GM18520 (cell line): ENCODE data around the gene PANK4.
A peak's percentile ranks its signal among the peaks of the same experiment; 100 is the strongest.
"Not testable (repeated sequence)": the region's sequence is repeated elsewhere in the genome, so short reads cannot be mapped to it uniquely, and the experiment has no call there.

Experiments
- ATAC-seq: cut with Tn5 transposase; IDR thresholded peaks from one replicate; pipeline ENCODE4 v1.9.1; 2021; ENCODE audit not compliant: unreplicated experiment

PANK4 gene

DNA sequence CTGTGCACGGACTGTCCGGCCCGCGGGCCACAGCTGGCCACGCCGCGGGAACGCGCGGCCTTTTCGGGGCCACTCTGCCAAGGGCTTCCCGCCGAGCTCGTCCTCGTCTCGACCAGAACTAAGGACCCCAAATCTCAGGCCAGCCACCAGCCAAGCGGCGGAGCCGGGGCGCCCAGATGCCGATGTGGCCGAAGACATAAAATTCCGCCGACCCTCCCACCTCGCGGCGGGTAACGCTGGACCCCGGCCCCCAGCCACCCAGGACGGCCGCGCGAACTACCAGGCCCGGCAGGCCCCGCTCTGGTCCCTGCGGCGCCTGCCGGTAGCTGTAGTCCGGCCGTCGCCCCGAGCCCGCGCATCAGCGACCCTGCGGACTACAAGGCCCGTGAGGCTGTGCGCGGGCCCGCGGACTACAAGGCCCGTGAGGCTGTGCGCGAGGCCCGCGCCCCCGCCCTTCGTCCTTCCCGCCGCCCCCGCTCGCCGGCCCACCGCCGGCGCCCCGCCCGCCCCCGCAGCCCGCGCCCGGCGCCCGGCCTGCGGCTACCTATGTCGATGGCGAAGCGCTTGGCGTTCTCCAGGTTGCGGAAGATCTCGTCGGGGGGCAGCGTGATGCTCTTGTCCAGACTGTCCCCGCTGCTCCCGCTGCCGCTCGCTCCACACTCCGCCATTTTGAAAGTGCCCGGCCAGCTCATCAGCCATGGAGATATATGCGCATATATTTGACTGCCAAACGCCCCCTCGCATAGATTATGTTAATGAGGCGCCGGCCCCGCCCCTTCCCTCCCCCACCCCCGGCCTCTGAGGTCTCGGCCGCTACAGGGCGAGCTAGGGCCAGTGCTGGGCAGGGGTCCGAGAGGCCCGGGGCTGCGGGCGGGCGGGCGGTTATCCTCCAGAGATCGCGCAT, at the start of gene PANK4:
TSS of gene PANK4 (minus strand) at position 677 of the 904 bp plus-strand sequence. CDS start at position 668, 9 bp downstream.
- peak; percentile 69 for ATAC-seq

DNA sequence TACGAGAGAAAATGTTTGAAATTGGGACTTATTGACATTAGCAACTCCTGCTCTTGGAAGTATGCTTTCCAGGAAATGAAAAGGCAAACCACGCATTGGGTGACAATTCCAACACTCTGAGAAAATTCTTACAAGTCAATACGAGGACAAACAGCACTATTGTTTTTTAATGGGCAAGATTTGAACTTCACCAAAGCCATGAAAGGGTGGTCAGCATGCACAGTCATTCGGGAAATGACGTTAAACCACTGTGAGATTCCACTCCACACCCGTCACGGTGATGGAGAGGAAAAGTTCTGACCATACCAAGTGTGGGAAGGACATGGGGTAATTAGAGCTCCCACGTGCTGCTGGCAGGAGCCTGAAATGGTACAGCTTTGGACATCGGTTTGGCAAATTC, 48.0 kb upstream of the PANK4 start:
- no peak for ATAC-seq

DNA sequence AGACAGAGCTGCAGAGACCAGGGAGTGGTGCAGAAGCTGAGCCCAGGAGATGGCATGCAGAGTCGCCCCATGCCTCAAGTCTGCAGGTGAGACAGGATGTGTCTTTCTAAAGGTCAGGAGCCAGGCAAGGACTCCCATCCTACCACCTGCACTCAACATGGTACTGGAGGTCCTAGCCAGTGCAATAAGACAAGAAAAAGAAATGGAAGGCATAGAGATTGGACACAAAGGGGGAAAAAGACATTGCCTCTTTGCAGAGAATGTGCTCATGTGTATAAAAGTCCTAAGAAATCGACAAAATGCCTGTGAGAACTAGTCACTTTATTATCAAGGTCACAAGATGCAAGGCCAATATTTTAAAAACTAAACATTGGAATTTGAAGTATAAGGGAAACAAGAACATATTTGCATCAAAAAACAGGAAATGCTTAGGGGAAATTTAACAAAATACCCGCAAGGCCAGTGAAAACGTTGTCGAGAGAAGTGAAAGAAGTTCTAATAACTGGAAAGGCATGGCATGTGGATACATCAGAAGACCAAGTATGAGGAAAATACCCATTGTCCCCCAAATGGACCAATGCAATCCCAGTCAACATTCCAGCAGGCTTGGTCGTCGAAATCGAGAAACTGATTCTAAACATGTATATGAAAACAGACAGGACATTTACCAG, 47.0 kb upstream of the PANK4 start:
- no peak for ATAC-seq

DNA sequence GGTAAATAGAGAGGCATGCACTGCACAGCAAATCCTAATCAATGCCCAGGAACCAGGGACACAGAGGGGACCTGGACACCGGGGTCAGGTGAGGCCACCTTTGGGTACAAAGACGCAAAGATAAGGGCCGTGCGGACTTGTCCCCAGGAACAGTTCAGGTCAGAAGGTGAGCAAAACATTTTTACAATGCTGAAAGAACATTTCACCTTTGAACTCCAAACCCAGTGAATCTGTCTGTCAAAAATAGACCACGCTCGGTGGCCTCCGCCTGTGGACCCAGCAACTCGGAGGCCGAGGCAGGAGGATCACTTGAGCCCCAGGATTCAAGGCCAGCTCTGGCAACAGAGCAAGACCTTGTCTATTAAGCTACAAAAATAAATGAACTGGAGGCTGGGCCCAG, 45.0 kb upstream of the PANK4 start:
- ATAC-seq, result no peak

DNA sequence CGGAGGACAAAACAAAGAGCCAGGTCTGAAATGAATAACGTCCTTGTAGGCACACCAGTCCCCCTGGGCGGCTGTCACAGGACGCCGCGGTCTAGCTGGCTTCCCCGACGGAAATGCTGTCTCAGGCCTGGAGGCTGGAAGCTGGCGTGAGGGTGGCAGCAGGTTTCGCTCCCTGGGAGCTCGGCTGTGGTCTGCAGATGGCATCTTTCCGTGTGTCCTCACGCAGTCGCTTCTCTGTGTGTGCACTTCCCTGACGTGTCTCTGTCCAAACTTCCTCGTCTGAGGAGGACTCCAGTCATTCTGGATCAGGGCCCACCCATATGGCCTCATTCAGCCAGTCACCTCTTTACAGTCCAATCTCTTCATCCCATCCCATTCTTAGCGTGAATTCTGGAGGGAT, 43.9 kb upstream of the PANK4 start:
- no peak for ATAC-seq

DNA sequence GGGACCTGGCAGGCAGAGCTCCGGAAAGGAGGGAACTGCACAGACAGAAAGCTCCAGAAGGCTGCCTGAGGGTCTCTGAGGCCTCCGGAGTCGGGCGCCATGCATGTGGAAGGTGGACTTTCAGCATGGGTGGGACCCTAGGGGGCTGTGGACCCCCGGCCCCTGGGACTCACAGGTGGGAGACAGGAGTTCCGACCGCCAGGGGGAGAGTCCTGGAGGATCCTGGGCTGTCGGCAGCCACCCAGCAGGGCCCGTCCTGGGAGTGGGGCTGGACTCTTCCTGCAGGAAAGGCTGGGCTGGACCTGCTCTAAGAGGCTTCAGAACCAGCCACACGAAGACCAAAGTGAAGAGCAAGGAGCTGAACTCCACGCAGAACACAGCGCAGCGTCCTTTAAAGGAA, 43.3 kb upstream of the PANK4 start:
- ATAC-seq, result not testable (repeated sequence)

DNA sequence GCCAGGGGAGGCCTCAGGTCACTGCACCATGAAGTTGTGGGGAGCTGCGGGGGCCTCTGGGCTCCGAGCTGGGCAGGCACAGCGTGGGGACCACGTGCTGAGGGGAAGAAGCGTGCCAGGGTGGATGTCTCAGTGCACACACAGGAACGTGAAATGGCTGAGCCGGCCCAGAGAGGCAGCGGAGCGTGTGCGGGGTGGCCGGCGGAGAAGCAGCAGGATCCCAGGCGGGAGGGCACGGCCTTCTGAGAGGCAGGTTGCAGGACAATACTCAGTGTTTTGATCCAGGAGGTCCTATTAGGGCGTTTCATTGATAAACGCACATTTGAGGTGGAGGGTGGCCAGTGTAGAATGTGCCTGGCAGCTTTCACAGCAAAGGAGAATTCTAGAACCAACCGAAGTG, 42.7 kb upstream of the PANK4 start:
- ATAC-seq, result no peak

DNA sequence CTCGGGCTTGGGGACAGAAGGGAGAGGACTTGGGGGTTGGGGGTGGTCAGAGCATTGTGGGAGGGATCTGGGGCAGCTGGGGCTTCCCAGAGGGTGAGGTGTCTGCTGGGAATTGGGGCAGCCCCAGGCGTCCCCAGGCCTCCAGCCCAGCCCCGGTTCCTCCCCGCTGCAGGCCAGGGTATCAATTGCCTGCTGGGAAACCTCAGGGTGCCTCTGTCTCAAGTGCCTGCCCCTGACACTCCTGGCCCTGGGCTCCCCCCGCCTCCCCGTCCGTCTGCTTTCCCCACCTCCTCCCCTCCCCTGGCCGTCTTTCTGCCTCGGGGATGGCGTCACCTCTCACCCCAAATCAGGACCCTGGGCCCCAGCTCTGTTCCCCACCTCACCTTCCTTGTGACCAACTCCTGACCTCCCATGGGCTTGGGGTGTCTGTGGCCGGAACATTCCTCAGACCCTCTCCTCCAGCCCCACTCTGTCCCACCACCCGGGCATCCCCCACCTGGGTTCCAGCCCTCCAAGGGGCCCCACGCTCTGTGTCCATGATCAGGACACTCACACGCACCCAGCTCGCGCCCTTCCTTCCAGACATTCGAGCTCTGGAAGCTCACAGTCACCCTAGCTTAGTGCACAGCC, 41.9 kb upstream of the PANK4 start:
- ATAC-seq, result not testable (repeated sequence)

DNA sequence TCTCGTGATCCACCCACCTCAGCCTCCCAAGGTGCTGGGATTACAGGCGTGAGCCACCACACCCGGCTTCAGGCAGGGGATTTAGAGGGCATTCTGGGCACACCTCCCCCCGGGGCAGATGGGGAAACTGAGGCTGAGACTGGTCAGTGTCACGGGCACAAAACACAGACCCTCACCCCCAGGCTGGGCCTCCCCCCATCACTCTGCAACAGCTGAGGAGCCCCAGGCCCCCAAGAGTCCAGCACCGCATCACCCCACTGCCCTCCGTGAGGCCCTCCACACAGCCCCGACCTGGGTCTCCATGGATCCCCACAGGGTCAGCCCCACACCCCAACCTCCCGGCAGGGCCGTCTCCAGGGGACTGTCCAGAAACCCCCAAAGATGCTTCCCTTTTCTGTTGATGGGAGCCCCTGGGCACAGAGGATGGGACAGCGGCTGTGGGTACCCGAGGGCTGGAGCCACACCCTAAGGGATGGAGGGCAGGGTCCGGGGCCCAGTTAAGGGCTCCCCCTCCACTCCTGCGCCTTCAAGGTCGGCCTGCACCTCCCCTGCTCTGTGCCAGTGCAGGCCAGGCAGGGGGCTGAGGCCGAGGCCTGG, 40.8 kb upstream of the PANK4 start:
- no peak for ATAC-seq

DNA sequence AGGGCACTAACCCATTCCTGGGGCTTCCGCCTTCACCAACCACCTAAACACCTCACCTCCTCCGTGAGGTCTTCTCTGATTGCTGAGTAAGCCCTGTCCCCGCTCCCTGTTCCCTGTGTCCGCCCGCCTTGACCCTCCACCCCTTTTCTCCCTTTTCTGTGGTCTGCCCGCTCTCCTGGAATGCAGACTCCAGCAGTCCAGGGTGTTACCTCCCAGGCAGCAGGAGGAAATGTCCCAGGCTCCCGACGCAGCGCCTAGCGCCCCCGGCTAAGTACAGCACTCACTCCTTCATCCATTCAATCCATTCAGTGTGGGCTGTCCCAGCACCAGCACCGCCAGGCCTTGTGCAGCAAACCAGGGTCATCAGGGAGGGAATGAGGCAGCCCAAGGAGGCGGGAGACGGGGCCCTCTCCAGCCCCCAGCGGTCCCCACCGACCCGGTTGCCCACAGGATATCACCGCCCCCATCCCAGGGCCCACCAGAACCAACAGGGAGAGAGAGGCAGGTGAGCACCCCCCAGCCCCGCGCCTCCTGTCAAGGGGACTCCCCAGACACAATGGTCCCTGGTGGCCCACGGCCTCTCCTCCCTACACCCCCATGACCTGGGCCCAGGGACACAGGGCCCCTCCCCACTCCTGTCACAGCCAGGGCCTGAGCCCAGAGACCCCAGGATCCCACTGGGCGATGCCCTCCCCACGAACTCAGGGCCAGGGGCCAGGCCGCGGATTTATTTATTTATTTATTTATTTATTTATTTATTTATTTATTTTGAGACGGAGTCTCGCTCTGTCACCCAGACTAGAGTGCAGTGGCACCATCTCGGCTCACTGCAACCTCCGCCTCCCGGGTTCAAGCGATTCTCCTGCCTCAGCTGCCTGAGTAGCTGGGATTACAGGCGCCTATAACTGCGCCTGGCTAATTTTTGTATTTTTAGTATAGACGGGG, 40.0 kb upstream of the PANK4 start:
- ATAC-seq, result no peak

DNA sequence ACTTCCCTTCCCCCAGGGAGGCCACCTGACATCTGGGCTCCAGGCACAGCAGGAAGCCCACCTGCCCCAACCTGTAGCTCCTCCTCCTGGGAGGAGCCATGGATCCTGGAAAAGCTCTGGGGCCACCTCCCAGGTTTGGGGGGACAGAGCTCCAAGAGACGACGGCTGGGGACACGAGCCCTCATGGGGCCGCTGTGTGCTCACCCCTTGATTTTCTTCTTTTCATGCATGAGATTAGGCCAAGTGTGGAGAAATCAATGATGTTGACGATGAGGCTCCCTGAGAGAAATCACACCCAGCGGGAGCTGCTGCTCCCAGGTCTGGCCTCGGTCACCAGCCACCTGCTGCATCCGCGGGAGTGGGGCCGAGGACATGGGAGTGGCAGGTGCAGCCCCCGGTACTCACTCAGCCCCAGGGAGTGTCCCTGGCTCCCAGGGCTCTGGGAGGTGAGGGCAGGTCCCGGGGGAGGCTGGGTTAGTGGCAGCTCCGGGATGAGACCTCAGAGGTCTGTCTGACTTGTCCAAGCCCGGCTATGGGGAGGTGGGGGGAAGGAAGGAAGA, 38.5 kb upstream of the PANK4 start:
- no peak for ATAC-seq

DNA sequence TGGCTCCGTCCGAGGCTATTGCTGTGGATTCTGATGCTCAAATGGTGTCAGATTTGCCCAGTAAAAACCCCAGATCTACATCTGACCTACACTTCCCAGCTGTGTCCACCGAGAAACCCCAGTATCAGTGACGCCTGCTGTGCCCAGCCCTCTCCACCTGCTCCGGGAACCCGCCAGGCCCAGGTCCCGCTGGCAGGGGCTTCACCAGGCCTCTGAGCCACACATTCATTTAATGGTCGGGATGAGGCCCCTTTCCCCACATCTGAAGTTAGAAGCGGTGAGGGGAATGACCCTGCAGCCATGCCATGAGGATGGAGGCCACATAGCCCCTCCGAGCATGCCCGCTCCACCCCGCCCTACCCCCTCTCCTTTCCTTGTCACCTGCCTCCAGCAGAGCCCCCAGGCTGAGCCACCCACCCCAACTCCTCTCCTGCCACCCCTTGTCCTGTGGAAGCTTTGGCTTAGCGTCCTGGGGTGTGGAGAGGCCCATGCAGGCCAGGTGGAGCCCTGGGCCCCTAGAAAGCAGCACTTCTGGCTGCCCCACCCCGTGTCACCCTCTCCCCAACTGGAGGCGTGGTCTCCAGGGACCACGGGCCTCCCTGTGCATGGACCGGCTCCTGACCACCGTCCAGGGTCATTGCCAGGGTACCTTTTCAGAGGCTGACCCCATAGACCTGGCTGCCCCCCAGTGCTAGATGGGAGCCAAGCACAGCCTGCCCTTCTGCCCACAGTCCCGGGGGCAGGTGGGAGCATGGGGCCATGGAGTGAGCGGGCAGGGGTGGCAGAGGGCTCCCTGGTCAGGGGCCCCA, 37.8 kb upstream of the PANK4 start:
- ATAC-seq, result no peak

DNA sequence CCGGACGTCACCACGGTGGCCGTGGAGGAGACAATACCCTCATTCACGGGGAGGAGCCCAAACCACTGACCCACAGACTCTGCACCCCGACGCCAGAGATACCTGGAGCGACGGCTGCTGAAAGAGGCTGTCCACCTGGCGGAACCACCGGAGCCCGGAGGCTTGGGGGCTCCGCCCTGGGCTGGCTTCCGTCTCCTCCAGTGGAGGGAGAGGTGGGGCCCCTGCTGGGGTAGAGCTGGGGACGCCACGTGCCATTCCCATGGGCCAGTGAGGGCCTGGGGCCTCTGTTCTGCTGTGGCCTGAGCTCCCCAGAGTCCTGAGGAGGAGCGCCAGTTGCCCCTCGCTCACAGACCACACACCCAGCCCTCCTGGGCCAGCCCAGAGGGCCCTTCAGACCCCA, 36.8 kb upstream of the PANK4 start:
- no peak for ATAC-seq

DNA sequence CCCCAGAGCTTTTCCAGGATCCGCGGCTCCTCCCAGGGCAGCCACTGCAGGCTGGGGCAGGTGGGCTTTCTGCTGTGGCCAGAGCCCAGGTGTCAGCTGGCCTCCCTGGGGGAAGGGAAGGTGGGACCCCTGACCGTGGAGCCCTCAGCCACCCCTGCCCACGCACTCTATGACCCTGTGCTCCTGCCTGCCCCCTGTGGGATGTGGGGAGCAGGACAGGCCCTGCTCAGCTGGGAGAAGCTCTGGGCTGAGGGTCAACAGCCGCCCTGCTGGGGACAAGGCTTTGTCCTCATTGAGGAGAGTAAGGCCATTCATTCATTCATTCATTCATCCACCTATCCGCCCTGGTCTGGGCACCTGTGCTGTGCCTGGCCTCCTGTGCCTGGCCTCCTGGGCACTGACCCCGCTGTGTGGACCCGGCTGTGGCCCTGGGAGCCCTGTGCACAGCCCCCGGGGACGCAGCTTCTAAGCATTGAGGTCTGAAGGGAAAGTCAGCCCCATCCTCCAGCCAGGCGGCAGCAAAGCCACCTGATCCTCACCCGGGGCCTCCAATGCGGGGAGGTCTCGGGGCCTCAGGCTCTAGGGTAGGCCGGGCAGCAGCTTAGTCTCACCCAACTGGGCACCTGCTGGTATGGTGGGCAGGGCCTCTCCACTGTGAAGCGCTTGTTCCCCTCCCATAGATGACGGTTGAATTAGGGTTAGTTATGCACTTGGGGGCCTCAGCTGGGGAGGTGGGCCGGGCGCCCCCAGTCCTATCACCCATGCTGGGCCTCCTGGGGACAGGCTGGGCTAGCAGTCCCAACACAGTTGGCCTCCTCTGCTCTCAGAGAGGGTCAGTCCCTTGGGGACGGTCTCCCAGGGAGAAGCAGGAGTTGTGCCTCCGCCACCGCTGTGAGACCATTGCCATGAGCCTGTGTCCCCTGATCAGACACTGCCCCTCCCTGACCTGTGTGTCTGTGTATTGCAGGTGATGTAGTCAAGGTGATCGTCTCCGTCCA, 35.8 kb upstream of the PANK4 start:
- ATAC-seq, result no peak

DNA sequence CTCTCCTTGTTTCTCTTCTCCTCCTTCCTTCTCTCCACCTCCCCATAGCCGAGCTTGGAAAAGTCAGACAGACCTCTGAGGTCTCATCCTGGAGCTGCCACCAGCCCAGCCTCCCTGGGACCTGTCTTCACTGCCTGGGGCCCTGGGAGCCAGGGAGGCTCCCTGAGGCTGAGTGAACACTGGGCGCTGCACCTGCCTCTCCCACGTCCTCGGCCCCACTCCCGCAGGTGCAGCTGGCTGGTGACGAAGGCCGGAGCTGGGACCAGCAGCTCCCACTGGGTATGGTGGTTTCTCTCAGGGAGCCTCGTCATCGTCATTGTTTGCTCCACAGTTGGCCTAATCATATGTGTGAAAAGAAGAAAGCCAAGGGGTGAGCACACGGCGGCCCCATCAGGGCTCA, 35.0 kb upstream of the PANK4 start:
- ATAC-seq, result no peak

DNA sequence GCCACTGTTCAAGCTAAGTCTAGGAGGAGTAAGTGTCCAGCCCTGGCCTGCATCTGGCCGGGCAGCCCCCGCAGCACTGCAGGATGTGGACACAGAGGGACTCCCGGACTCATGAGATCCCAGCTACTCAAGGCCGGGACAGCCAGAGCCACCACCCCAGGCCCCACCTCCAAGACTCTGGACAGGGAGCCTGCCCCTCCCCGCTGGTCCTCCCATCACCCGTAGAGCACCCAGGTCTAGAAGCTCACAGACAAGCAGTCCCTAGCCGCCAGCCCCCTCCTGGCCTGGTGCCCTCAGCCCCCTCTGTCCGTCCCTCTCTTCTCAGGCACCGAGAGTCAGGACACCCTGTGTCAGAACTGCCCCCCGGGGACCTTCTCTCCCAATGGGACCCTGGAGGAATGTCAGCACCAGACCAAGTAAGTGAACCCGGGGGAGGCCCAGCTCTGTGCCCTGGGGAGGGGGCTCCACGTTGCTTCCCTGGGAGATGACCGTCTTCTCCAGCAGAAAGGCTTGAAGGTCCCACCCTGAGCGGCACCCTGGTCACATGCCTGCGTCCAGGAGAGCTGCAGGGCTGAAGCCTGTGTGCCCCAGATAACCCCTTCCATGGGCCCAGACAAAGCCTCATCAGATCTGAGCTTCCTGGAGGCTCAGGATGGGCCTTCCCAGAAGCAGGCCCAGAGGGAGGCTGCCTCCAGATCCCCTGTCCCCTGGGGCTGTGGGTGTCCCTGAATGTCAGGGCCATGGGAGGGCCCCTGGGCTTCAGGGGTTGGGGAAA, 34.1 kb upstream of the PANK4 start:
- ATAC-seq, result no peak
